ENCODE measurements around the gene EMD. TPM values are rescaled to one million over a fixed set of nuclear protein-coding genes. Genes with fewer than 3 reads are reported as not detected.

The EMD gene
- total RNA-seq, 1 donor from 2014 or later, result 55.6 TPM

DNA sequence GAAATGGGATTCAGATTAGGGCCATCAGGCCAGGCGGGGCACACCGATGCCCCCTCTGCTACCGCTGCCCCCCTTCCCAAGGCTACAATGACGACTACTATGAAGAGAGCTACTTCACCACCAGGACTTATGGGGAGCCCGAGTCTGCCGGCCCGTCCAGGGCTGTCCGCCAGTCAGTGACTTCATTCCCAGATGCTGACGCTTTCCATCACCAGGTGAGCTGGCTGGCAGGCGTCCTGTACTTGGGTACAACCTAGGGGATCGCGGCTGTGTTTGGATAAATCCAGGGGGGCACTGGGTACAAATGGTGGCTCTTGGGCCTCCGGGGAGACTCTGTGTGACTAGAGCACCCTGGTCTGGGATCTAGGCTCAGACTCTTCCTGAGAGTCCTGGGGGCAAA is 1.1 kb downstream of the EMD start:
- TF ChIP-seq CTCF (IDR thresholded peaks at IDR 0.05; ENCODE audit: borderline replicate concordance), result no peak
- Histone ChIP-seq H3K27ac (replicated peaks) (peak overlapping the region; percentile 95), H3K4me3 (peak overlapping the region; percentile 85), H3K36me3 (no peaks in the 10 kb centered on the region), H3K27me3 (ENCODE audit: low read depth) (no peaks in the 10 kb centered on the region), H3K4me1 (peaks cover 32% of the 10 kb centered on the region), H3K9me3 (replicated peaks) (no peaks in the 10 kb centered on the region)
- intact Hi-C loops (cut with micrococcal nuclease), result no loop called here
- DNase-seq, result no peak

- peak overlapping the region; percentile 85 for H3K4me3 ChIP-seq
- no peaks in the 10 kb centered on the region for H3K9me3 ChIP-seq (replicated peaks)
- no peaks in the 10 kb centered on the region for H3K36me3 ChIP-seq
- intact Hi-C loops (cut with micrococcal nuclease), result no loop called here
- no peaks in the 10 kb centered on the region for H3K27me3 ChIP-seq (ENCODE audit: low read depth)
- no peak for TF ChIP-seq CTCF (IDR thresholded peaks at IDR 0.05; ENCODE audit: borderline replicate concordance)
- DNase-seq, result no peak
- no peak overlapping the region for H3K27ac ChIP-seq (replicated peaks)
- peaks cover 32% of the 10 kb centered on the region for H3K4me1 ChIP-seq
Observed at GRCh38 chrX:154380787-154381186, 1.7 kb downstream of the EMD start.

- intact Hi-C loops (cut with micrococcal nuclease), result no loop called here
Observed at GRCh38 chrX:154381271-154381670, 2.2 kb downstream of the EMD start.

GRCh38 chrX:154382483-154383069 is 3.5 kb downstream of the EMD start:
- no peak for DNase-seq
- Histone ChIP-seq H3K36me3 (no peaks in the 10 kb centered on the region), H3K9me3 (replicated peaks) (no peaks in the 10 kb centered on the region), H3K4me3 (no peak overlapping the region), H3K27me3 (ENCODE audit: low read depth) (no peaks in the 10 kb centered on the region), H3K27ac (replicated peaks) (no peak overlapping the region), H3K4me1 (peaks cover 32% of the 10 kb centered on the region)
- intact Hi-C loops (cut with micrococcal nuclease), result no loop called here
- no peak for TF ChIP-seq CTCF (IDR thresholded peaks at IDR 0.05; ENCODE audit: borderline replicate concordance)

More at GRCh38 chrX:154381271-154381670, 2.2 kb downstream of the EMD start:
- Histone ChIP-seq H3K27ac (replicated peaks) (no peak overlapping the region), H3K4me3 (no peak overlapping the region), H3K9me3 (replicated peaks) (no peaks in the 10 kb centered on the region), H3K27me3 (ENCODE audit: low read depth) (no peaks in the 10 kb centered on the region), H3K4me1 (peaks cover 32% of the 10 kb centered on the region), H3K36me3 (no peaks in the 10 kb centered on the region)
- DNase-seq, result no peak
- no peak for TF ChIP-seq CTCF (IDR thresholded peaks at IDR 0.05; ENCODE audit: borderline replicate concordance)

- TF ChIP-seq CTCF (IDR thresholded peaks at IDR 0.05; ENCODE audit: borderline replicate concordance), result no peak
- intact Hi-C loops (cut with micrococcal nuclease), result no loop called here
- H3K36me3 ChIP-seq, result no peaks in the 10 kb centered on the region
- H3K4me3 ChIP-seq, result no peak overlapping the region
- no peak overlapping the region for H3K27ac ChIP-seq (replicated peaks)
- H3K27me3 ChIP-seq (ENCODE audit: low read depth), result no peaks in the 10 kb centered on the region
- peaks cover 26% of the 10 kb centered on the region for H3K4me1 ChIP-seq
- DNase-seq, result no peak
- H3K9me3 ChIP-seq (replicated peaks), result no peaks in the 10 kb centered on the region
Observed at GRCh38 chrX:154383359-154384283, 4.5 kb downstream of the EMD start.
